Skeletal muscle cell (primary cell): ENCODE data around the gene BMP6.
A peak's percentile ranks its signal among the peaks of the same experiment; 100 is the strongest.
"Not testable (repeated sequence)": the region's sequence is repeated elsewhere in the genome, so short reads cannot be mapped to it uniquely, and the experiment has no call there.

Experiments used
- DNase-seq: peaks from one replicate; pipeline ENCODE4 v3.0.0-alpha.2; 2010; ENCODE audit warnings: low read depth
- H3K4me3 ChIP-seq: 2 replicates; pipeline ENCODE4 v1.5.1; 2011; ENCODE audit warnings: low read depth, mild to moderate bottlenecking, control low read depth, low read length, moderate library complexity

The BMP6 gene

DNA sequence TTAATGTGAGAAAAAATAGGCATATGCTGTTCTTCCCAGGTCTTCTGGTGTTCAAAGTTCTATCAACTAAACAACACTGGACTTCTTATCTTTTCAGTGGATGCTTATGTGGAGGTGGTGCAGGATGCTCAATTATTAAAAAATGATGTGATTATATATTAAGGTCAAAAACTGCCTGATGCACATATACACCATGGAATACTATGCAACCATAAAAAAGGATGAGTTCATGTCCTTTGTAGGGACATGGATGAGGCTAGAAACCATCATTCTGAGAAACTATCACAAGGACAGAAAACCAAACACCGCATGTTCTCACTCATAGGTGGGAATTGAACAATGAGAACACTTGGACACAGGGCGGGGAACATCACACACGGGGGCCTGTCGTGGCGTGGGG is 91.3 kb downstream of the BMP6 start:
- H3K4me3 ChIP-seq, DNase-seq: not testable (repeated sequence)

DNA sequence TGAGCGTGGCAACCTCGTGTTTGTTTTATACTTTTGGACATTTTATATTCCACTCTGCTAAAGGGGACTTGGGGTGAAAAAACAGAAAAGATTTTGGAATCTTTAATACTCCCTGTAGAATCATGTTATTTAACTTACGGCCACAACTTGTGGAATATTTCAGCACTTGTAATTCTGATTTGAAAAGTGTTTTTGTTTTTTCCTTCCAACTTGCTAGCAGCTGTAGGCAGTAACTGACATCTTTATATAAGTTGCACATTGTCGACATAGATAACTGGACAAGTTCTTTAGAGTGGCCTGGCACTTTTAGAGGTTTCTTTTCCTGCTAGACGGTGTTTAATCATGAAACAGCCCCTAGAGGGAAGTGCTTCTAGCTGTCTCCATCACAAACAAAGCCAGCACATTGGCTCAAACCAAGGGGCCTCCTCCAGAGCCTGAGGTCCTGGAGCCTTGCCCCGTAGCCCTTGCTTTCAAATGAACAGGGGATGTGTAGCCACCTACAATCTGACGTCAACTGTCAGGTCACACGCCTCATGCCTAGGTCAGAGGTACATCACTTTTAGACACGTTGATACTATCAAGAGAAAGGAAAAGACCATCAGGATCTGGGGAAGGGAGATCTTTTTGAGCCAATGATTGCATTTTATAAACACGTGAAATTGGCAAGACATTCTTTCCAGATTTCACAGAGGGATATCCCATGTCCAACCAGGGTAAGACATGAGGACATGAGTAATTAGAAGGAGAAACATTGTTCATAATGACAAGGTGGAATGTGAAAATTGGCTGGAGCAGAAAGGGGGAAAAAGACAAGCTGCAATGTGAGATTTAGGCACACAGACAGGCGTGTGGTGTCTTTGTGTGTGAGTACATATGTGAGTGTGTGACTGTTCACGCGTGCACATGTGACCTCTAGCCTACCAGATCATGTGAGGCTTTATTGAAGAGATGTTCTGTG is 92.6 kb downstream of the BMP6 start:
- DNase-seq, result no peak
- H3K4me3 ChIP-seq, result no peak overlapping the region

DNA sequence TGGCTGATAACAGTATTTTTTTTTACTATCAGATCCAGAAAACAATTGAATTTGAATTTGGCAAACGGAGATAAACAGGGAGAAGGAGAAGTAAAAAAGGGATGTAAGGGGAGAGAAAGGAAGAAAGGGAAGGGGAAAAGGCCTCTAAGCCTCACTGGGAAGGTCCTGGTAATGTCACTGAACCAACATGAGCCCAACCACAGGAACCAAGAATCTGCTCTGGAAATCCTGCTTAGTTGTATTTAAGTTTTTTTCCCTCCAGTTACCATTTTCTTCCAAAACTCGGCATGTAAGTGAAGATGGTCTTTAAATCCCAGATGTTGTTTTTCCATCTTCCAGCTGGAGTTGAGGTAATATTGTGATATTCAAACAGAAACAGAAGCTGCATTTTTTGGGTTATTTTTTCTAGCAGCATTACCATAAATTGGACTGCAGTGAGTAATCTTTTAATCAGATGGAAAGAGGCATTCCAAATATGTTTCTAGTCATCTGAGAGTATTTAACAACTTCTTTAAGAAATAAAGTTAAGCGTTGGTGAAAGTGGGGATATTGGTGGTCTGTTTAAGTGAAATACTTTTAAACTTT is 93.6 kb downstream of the BMP6 start:
- no peak for DNase-seq
- H3K4me3 ChIP-seq, result no peak overlapping the region

DNA sequence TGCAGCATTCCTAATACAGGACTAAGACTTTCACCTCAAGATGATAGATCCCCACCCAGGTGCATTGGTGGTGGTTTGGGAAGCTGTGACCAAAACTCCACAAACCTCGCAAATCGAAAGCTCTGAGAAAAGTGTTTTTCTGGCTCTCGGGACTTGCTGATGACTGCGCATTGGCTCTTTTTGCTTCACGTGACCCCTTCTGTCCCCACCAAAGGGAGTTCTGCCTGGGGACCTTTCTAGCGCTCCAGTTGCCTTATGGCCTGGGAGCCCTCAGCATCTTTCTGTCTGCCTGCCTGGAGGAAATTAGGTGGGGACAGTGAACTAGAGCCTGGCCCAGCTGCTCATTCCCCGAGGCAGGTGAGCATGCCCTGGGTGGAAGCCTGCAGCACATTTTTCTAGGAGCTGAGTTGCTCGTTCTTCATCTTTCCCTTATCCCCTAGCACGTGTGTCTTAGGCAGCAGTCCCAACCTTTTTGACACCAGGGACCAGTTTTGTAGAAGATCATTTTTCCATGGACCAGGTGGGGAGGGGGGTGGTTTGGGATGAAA is 94.5 kb downstream of the BMP6 start:
- no peak for DNase-seq
- no peak overlapping the region for H3K4me3 ChIP-seq

DNA sequence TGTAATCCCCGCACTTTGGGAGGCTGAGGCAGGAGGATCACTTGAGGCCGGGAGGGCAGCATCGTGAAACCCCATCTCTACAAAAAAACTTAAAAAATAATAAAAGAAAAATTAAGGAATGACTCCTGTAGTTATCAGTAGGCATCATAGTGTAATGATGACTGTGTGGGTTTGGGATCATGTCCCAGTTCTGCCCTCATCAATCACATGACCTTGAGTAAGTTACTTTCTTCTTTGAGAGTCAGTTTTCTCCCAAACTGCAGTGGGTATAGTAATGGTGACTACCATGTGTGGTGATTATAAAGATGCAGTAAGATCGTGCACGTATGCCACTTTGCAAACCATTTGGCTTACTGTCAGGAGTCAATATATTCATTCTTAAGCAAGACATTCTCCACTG is 95.5 kb downstream of the BMP6 start:
- no peak overlapping the region for H3K4me3 ChIP-seq
- no peak for DNase-seq

DNA sequence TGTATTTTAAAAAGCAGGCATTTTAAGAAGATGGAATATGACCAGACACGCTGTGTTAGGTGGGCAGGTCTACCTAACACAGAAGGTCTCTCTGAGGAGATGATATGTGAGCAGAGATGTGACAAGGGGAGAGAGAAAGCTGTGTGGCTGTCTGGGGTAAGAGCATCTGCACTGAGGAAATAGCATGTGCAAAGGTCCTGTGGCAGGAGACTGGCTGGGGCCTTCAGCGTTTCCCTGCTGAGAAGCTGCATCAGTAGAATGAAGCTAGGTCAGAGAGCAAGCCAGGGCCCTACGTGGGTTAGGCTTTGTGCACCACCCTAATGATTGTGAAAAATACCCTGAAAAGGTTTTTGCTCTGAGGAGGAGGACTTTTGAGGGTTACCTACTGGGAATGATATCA is 97.7 kb downstream of the BMP6 start:
- no peak for DNase-seq

DNA sequence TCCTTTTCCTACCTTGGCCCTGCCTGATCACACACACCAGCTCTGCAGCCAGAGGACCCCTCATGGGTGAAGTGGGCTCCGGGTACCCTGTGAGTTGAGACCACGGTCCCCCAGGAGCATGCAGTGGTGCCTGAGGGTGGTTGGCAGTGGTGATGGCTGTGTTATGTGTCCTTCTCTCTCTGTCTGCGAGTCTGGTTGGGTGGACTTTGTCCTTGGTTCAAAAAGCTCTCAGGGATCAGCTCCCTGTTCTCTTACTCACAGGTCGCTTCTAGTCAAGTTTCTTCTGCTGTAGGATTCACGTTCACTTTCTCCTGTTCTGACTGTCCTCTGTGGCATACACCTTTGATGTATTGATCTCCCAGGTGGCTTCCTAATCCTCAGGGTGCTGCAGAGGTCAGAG is 100.1 kb downstream of the BMP6 start:
- no peak overlapping the region for H3K4me3 ChIP-seq

More for the DNA sequence above, 97.7 kb downstream of the BMP6 start:
- H3K4me3 ChIP-seq, result no peak overlapping the region

DNA sequence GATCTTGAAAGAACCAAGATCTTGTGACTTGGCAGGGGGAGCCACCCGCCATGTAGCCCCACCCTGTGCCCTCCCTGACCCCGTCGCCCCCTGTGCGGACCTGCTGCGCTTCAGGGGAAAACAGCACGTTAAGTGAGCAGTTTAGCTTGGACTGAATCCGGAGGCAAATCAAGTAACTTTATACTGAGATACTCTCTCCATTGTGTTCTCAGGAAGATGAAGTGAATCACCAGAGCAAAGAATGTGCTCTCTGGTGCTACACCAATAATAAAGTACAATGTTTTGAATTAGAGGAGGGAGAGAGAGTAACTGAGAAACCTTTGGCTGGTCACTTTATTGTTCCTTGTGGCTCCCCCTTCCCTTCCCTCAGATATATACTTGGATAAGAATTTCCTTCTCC is 101.2 kb downstream of the BMP6 start:
- DNase-seq, result peak; percentile 13
- H3K4me3 ChIP-seq, result no peak overlapping the region

More for the DNA sequence above, 100.1 kb downstream of the BMP6 start:
- DNase-seq, result no peak

DNA sequence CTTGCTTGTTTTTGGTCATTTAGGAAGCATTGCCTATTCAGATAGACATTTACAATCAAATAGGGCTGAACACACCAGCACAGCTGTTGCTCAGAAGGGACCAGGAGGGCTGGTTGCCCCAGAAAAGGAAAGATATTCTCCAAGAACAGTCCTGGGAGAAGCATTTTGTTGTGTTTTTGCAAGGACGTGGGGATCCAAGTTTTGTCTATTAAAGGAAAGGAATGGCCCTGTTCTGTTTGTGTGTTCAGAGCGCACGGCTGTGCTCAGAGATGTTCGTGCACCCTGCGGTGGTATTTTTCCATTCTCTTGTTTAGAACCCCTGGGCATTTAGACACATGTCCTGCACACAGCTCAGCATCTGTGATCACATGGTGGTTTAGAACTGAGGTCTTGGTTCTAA is 102.2 kb downstream of the BMP6 start:
- no peak for DNase-seq

DNA sequence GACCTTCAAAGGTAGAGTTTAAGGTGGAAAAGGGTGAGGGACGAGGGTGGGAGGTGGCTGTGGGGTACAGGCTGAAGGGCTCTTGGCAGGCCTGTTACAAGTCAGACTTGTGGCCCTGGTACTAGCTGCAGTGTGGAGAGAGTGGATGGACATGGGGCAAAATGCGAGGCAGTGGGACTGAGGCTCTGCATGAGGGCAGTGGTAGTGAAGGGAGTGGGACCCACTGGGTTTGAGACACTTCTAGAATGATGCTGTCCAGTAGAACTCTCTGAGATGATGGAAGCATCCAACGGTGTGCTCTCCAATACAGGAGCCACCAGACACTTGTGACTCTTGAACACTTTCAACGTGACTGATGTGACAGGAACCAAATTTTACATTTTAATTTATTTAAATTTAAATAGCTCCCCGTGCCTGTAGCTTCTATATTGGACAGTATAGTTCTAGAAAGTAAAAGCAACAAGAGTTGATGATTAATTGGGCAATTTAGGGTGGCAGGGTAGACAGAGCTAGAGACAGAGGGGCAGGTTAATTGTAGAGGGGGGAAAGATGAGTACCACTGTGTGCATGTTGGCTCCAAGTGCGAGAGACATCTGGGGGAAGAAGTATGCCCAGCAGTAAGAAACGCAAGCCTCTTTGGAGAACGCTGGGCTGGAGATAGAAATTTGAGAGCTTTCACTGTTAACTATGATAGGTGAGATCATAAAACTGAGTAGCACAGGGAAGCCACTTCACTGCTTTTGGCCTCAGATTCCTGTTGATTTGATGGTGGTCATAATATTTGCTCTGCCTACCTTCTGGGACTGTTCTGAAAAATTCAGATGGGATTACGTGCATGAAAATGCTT is 107.2 kb downstream of the BMP6 start:
- no peak overlapping the region for H3K4me3 ChIP-seq
- DNase-seq, result no peak

More for the DNA sequence above, 102.2 kb downstream of the BMP6 start:
- no peak overlapping the region for H3K4me3 ChIP-seq

DNA sequence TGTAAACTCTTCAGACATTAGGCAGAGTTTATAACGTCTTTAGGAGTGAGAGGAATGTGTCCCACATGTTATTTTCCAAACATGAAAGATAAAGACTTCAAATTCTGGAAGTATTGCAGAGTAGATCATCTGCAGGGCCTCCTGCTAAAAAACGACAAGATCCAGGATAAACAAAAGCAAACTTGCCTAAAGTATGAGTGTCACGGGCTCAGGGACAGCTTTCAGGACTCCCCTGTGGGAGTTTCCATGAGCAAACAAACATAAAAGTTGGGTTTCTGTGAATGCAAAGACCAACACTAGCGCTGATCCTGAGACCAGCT is 107.8 kb downstream of the BMP6 start:
- DNase-seq, result no peak
- no peak overlapping the region for H3K4me3 ChIP-seq

DNA sequence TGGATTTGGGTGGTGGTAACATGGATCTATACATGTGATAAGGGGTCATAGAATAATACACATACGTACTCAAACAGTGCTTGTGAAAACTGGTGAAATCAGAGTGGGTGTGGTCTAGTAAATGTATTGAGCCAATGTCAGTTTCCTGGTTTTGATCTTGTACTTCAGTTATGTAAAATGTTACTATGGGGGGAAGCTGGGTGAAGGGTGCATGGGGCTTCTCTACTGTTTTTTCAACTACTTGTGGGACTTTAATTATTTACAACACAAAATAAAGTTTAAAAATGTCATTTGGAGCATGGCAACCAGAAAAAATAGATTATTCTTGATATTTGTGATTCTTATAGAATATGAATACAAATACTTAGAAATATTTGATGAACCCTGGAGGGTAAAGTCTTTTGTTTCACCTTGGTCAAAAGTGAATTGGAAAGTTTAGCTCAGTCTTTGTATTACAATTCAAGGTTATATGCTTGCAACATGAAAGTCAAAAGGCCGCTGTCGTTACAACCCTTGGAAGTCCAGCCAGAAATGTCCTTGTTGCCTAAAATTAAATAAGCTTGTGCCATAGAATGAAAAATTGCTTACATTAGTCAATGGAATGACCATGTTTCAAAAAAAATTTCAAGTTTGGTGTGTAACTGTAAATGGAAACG is 110.6 kb downstream of the BMP6 start:
- no peak for DNase-seq
- H3K4me3 ChIP-seq, result no peak overlapping the region

DNA sequence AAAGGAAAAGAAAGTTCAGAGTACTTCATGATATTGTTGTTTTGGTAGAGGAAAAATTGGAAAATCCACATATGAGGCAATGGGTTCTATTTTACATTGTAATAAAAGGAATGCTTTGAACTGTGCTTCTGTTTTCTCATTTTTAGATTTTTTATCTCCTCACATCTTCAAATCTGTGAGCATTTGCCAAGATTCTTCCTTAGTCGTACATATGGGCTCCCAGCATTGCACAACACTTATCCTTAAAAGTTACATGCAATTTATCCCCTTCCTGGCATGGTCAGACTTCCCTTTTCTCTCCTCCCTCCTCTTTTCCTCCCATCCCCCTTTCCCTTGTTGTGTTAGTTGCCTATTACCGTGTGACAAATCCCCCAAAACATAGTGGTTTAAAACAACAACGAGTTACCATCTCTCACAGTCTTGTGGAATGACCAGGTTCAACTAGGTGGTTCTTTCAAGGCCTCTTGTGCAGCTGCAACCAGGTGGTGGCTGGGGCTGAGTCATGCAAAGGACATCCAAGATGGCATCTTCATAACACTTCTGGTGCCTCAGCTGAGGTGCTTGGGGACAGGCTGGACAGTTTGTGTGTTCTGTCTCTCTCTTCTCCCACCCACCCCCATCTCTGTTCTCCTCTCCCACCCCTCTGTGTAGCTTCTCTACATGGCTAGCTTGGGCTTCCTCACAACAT is 116.0 kb downstream of the BMP6 start:
- H3K4me3 ChIP-seq, result no peak overlapping the region
- peak; percentile 30 for DNase-seq

DNA sequence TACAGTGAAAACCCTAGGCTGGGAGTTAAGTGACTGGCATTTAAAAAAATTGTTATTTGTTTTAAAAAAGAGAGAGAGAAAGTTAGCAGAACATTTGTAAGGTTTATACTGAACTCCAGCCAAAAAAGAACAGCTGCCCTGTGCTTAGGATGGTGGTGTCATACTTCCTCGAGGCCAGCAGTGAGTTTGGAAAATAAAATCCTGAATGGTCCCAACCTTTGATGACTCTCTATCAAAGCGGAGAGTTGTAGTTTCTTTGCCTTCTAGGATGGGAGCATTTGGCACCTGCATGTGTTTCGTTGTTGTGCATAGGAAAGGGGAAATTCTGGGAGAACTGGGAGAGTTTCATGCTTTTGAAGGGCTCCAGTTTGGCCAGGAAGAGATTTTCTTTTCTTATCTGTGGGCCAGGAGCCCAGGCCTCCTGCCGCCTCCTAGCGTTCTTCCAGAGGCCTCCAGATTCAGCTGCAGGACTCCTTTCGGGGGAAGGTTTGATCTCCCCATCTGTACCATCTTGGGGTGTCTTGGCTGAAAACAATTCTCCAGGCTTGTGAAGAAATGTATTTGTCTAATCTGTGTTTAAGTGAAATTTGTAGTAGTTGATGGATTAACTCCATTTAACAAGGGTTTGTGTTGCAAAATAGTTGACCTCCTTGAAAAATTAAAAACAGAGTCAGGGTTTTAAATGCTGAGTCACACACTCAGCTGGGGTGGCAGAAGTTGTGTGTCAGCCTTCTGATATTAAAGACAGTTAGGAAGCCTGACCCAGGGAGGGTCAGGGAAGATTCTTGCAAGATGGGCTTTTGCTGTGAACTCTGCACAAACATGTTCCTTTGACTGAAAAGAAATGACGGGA is 121.3 kb downstream of the BMP6 start:
- no peak overlapping the region for H3K4me3 ChIP-seq
- peak; percentile 43 for DNase-seq

DNA sequence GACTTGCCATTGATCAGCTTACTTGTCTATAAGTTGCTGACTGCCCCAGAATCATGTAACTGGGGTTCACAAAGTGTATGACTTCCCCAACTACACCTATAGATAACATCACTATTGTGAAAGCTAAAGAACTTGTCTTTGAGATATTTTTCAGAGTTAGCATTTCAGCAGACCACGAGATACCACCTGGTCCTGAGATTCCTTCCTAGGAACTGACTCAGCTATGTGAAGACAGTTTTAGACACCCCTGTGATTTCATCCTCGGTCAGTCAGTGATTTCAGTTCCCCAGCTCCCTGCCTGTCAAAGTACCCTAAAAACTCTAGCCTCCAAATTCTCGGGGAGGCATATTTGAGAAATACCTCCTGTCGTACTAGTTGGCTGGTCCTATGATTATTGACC is 122.3 kb downstream of the BMP6 start:
- no peak for DNase-seq
- no peak overlapping the region for H3K4me3 ChIP-seq

DNA sequence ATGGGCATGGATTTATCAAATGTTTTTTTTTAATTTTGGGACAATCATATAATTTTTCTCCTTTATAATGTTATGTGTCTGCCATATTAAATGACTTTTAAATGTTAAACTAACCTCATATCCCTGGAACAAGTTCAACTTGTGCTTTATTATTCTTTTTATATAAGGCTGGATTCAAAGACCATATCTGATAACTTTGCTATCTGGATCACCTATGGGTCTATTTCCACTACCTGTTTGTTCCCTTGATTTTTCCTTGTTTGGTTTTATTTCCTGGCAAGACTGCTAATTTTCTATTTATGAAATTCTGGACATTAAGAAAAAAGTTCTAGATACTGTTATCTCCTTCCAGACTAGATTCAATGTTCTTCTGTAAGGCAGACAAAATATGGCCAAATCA is 125.9 kb downstream of the BMP6 start:
- DNase-seq, result no peak
- H3K4me3 ChIP-seq, result no peak overlapping the region

DNA sequence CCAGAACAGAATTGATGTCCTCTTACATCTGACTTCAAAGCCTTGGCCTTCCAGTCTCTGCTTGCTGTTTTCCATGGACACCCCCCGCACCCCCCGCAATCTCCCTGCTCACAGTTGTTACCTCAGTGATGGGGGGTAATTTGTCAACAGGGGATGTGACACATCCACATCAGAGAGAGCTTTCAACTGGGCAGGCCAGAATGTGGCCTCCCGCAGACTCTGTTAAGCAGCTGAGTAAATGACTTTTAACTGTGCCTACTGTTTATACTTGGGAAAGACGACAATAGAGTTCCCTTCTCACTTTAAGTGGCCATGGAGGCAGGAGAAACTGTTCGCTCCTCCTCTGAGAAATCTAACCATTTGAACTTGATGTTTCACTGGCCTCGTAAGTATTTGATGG is 133.7 kb downstream of the BMP6 start:
- H3K4me3 ChIP-seq, result no peak overlapping the region
- DNase-seq, result no peak

DNA sequence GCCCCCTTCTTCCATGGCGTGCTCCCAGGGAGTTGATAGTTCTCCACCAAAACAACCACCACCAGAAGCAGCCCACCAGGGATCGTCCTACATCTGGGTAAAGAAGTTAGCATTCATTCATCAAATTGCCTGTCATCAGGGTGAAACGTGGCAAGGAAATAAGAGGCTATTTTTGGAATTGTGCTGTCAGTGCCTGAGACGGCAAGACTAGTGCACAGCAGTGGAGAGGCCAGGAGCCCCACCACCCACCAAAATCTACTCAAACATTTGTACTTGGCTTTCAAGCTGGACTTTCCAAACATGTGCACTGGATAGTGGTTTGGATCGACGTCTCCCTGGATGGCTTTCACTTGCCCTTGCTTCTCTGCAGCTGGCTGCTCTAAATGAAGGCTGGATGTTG is 139.9 kb downstream of the BMP6 start:
- H3K4me3 ChIP-seq, result no peak overlapping the region
- no peak for DNase-seq
